HL-60 (cell line): Measurements from ENCODE around the gene NBAS.

Experiments
- POLR2AphosphoS5 ChIP-seq: IDR thresholded peaks from 2 replicates; pipeline ENCODE4 v1.6.1; 2012; ENCODE audit warnings: low read depth
- TF ChIP-seq, protein P1 (sequence below): IDR thresholded peaks from 2 replicates; pipeline ENCODE4 v1.6.1; 2012; ENCODE audit warnings: low read depth; ENCODE audit not compliant: insufficient replicate concordance
- TF ChIP-seq, protein P2 (sequence below): IDR thresholded peaks from one replicate; pipeline ENCODE4 v1.5.1; 2011; ENCODE audit warnings: low read length, control low read depth, inconsistent platforms; ENCODE audit not compliant: insufficient read depth

DNA sequence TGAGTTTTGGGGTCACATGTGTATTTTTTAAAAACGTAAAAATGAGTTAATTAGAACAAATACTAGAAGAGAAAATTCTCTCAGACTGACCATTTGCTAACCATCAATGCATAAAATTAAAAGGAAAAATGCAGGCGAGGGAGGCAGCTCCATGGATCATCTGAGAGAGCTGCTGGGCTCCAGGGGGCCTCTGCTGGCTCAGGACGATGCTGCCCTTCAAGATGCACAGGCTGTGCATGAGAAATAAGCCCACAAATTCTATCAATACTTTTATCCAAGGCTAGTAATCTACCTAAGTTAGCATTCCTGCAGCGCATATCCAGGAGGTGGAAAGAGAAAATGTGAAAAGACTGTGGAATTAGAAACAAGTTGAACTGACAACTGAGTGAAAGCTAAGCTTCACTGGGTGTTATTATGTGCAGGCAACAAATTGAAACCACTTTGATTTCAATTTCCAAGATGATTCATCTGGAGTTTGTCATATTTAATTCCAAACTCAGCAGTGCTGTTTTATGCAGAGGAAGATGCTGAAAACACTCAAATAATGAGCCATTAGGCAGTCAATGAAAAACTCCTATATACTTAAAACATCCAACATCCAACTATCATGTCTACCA, 261.1 kb downstream of the NBAS start:
- TF ChIP-seq, protein P1, sequence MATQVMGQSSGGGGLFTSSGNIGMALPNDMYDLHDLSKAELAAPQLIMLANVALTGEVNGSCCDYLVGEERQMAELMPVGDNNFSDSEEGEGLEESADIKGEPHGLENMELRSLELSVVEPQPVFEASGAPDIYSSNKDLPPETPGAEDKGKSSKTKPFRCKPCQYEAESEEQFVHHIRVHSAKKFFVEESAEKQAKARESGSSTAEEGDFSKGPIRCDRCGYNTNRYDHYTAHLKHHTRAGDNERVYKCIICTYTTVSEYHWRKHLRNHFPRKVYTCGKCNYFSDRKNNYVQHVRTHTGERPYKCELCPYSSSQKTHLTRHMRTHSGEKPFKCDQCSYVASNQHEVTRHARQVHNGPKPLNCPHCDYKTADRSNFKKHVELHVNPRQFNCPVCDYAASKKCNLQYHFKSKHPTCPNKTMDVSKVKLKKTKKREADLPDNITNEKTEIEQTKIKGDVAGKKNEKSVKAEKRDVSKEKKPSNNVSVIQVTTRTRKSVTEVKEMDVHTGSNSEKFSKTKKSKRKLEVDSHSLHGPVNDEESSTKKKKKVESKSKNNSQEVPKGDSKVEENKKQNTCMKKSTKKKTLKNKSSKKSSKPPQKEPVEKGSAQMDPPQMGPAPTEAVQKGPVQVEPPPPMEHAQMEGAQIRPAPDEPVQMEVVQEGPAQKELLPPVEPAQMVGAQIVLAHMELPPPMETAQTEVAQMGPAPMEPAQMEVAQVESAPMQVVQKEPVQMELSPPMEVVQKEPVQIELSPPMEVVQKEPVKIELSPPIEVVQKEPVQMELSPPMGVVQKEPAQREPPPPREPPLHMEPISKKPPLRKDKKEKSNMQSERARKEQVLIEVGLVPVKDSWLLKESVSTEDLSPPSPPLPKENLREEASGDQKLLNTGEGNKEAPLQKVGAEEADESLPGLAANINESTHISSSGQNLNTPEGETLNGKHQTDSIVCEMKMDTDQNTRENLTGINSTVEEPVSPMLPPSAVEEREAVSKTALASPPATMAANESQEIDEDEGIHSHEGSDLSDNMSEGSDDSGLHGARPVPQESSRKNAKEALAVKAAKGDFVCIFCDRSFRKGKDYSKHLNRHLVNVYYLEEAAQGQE = no peak
- TF ChIP-seq, protein P2, sequence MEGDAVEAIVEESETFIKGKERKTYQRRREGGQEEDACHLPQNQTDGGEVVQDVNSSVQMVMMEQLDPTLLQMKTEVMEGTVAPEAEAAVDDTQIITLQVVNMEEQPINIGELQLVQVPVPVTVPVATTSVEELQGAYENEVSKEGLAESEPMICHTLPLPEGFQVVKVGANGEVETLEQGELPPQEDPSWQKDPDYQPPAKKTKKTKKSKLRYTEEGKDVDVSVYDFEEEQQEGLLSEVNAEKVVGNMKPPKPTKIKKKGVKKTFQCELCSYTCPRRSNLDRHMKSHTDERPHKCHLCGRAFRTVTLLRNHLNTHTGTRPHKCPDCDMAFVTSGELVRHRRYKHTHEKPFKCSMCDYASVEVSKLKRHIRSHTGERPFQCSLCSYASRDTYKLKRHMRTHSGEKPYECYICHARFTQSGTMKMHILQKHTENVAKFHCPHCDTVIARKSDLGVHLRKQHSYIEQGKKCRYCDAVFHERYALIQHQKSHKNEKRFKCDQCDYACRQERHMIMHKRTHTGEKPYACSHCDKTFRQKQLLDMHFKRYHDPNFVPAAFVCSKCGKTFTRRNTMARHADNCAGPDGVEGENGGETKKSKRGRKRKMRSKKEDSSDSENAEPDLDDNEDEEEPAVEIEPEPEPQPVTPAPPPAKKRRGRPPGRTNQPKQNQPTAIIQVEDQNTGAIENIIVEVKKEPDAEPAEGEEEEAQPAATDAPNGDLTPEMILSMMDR = no peak
- no peak for TF ChIP-seq POLR2AphosphoS5
